Panc1 (cell line): ENCODE data around the gene KRT8. TPM values are rescaled to one million over a fixed set of nuclear protein-coding genes. Genes with fewer than 3 reads are reported as not detected.
A peak's percentile ranks its signal among the peaks of the same experiment; 100 is the strongest.

Experiments
- ATAC-seq: fragments of 200-7000 bp; cut with Tn5 transposase; 2 replicates; pipeline ENCODE4 v1.9.1; 2020; ENCODE audit warnings: mild to moderate bottlenecking, moderate library complexity
- BruUV-seq: library from RNA; stranded (reverse); fragments of 400-500 nt; replicated peaks from 2 replicates; lab custom pipeline; 2021; lab: Mats Ljungman, UMichigan
- CTCF ChIA-PET: fragments of 300-600 bp; sonication (Branson Sonifier 250); formaldehyde crosslinking; loops from one replicate; lab custom pipeline; 2022; ENCODE audit warnings: antibody characterized with exemption; lab: Charles Lee
- POLR2A ChIA-PET: fragments of 300-600 bp; sonication (Branson Sonifier 250); formaldehyde crosslinking; loops from one replicate; lab custom pipeline; 2022; ENCODE audit warnings: antibody characterized with exemption; lab: Charles Lee
- DNase-seq: peaks from one replicate; pipeline ENCODE4 v3.0.0-alpha.2; 2010; ENCODE audit warnings: low read depth, low spot score
- H3K27ac ChIP-seq: 2 replicates; pipeline ENCODE4 v1.5.1; 2011; ENCODE audit warnings: mild to moderate bottlenecking, low read length, inconsistent platforms
- H3K27me3 ChIP-seq: fragments of 200-500 bp; sonication (Bioruptor generic); 2 replicates; pipeline ENCODE4 v1.6.0; 2014; ENCODE audit warnings: low read length, inconsistent platforms; ENCODE audit not compliant: control insufficient read depth, insufficient read depth
- H3K36me3 ChIP-seq: fragments of 200-500 bp; sonication (Bioruptor generic); 2 replicates; pipeline ENCODE4 v1.5.1; 2014; ENCODE audit warnings: inconsistent platforms, mild to moderate bottlenecking, low read length, moderate library complexity; ENCODE audit not compliant: control insufficient read depth, insufficient read depth
- H3K4me1 ChIP-seq: 2 replicates; pipeline ENCODE4 v1.5.1; 2011; ENCODE audit warnings: inconsistent platforms, mild to moderate bottlenecking, low read length, moderate library complexity; ENCODE audit not compliant: control insufficient read depth, insufficient read depth
- H3K4me3 ChIP-seq, 2 experiments: 2 replicates each; pipeline ENCODE4 v1.5.1; 2011 to 2012; ENCODE audit warnings: low read depth in 2 of 2, low read length in 2 of 2, mild to moderate bottlenecking in 2 of 2, inconsistent platforms in 1 of 2, moderate library complexity in 1 of 2
- H3K9me3 ChIP-seq: fragments of 200-500 bp; sonication (Bioruptor generic); 2 replicates; pipeline ENCODE4 v1.5.1; 2014; ENCODE audit warnings: low read depth, mild to moderate bottlenecking, inconsistent platforms, low read length, moderate library complexity; ENCODE audit not compliant: control insufficient read depth, insufficient read depth
- POLR2AphosphoS5 ChIP-seq: IDR thresholded peaks from 2 replicates; pipeline ENCODE4 v1.6.1; 2012; ENCODE audit warnings: mild to moderate bottlenecking, low read depth, low read length, moderate library complexity
- SIN3A ChIP-seq: IDR thresholded peaks from 2 replicates; pipeline ENCODE4 v1.6.1; 2012; ENCODE audit warnings: low read depth, mild to moderate bottlenecking, low read length, moderate library complexity, borderline replicate concordance; ENCODE audit not compliant: insufficient read depth
- TCF7L2 ChIP-seq: IDR thresholded peaks from 2 replicates; pipeline ENCODE4 v1.6.1; 2011; ENCODE audit warnings: mild to moderate bottlenecking, low read depth, low read length, inconsistent platforms
- in situ Hi-C: cut with HindIII; loops from 2 replicates; pipeline ENCODE4 v1.10.0; 2016; ENCODE audit warnings: low sequenced_read_pairs, low pct_unique_long_range_greater_than_20kb
- intact Hi-C: fragments of 100-400 bp; cut with micrococcal nuclease; formaldehyde crosslinking; loops from one replicate; pipeline ENCODE4 v1.10.0; 2022; ENCODE audit not compliant: unreplicated experiment
- total RNA-seq: library from RNA; stranded (reverse); gene quantifications from one replicate; pipeline ENCODE4 v1.2.1, GENCODE V29; 2021; ENCODE audit not compliant: unreplicated experiment
- TF ChIP-seq, protein P1 (sequence below): fragments of 450-650 bp; IDR thresholded peaks from 2 replicates; pipeline ENCODE4 v1.5.1; 2017; ENCODE audit warnings: mild to moderate bottlenecking
- TF ChIP-seq, protein P2 (sequence below), 2 experiments: IDR thresholded peaks; 2 replicates each; pipeline ENCODE4 v1.6.1; 2011 to 2012; ENCODE audit warnings: low read depth in 2 of 2, control low read depth in 1 of 2, low read length in 1 of 2, mild to moderate bottlenecking in 1 of 2, moderate library complexity in 1 of 2; ENCODE audit not compliant: insufficient read depth in 1 of 2

KRT8 gene
- total RNA-seq, 1 experiment from 2014 or later = 6,125 TPM

DNA sequence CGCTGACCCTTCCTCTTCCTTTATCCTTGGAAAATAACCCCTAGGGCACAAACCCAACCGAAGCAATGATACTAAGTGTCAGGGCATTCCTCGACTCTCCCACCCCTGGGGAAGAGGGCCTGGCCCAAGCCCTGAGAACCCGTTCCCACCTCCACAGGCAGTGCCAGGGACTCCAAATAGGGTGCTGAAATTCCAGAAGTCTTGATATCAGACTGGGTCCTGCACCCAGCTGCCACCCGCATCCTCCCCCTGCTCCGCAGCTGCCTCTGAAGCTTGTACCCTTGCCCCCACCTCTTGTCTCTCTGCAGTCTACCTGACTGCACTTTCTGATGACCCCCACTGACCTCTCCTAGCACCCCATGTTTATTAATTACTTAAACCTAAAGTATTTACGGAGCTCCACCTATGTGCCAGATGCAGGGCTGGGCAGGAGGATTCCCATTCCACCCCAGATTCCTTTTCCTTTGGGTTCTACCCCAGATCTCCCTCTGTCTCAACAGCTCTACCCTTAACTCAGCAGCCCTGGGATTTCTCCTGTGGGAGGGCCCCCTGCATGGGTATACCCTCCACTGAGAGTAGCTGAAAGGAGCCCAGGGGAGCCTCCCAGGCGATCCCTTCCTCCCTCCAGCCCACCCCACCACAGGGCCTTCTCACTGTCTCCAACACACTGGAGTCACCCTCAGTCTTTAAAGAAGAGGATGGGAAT, 40.0 kb upstream of the KRT8 start:
- intact Hi-C loops = no loop called here

DNA sequence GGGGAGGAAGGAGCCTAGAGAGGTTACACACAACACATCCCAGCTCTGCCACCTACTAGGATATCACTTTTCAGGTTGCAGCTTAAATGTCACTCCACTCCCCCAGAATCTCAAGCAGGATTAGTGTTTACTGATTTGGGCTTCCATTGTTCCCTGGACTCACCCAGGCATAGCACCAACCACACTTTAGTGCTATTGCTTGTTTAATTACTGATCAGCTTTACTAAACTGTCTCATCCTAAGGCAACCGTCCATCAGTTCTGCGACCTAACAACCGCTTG, 38.0 kb upstream of the KRT8 start:
- no peak for ATAC-seq
- no peaks in the 10 kb centered on the region for H3K27me3 ChIP-seq
- ChIA-PET CTCF (no interaction called here), POLR2A (no interaction called here)
- no peak for TF ChIP-seq TCF7L2
- TF ChIP-seq, protein P1, sequence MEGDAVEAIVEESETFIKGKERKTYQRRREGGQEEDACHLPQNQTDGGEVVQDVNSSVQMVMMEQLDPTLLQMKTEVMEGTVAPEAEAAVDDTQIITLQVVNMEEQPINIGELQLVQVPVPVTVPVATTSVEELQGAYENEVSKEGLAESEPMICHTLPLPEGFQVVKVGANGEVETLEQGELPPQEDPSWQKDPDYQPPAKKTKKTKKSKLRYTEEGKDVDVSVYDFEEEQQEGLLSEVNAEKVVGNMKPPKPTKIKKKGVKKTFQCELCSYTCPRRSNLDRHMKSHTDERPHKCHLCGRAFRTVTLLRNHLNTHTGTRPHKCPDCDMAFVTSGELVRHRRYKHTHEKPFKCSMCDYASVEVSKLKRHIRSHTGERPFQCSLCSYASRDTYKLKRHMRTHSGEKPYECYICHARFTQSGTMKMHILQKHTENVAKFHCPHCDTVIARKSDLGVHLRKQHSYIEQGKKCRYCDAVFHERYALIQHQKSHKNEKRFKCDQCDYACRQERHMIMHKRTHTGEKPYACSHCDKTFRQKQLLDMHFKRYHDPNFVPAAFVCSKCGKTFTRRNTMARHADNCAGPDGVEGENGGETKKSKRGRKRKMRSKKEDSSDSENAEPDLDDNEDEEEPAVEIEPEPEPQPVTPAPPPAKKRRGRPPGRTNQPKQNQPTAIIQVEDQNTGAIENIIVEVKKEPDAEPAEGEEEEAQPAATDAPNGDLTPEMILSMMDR = no peak
- TF ChIP-seq, protein P2, sequence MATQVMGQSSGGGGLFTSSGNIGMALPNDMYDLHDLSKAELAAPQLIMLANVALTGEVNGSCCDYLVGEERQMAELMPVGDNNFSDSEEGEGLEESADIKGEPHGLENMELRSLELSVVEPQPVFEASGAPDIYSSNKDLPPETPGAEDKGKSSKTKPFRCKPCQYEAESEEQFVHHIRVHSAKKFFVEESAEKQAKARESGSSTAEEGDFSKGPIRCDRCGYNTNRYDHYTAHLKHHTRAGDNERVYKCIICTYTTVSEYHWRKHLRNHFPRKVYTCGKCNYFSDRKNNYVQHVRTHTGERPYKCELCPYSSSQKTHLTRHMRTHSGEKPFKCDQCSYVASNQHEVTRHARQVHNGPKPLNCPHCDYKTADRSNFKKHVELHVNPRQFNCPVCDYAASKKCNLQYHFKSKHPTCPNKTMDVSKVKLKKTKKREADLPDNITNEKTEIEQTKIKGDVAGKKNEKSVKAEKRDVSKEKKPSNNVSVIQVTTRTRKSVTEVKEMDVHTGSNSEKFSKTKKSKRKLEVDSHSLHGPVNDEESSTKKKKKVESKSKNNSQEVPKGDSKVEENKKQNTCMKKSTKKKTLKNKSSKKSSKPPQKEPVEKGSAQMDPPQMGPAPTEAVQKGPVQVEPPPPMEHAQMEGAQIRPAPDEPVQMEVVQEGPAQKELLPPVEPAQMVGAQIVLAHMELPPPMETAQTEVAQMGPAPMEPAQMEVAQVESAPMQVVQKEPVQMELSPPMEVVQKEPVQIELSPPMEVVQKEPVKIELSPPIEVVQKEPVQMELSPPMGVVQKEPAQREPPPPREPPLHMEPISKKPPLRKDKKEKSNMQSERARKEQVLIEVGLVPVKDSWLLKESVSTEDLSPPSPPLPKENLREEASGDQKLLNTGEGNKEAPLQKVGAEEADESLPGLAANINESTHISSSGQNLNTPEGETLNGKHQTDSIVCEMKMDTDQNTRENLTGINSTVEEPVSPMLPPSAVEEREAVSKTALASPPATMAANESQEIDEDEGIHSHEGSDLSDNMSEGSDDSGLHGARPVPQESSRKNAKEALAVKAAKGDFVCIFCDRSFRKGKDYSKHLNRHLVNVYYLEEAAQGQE (IDR thresholded peaks at IDR 0.05; ENCODE audit: insufficient read depth in 1 of 2, low read depth in 2 of 2, low read length in 1 of 2) = no peak
- in situ Hi-C loops = no loop called here
- intact Hi-C loops = no loop called here
- peak overlapping the region; percentile 98 for H3K27ac ChIP-seq
- H3K4me3 ChIP-seq = no peak overlapping the region
- peaks cover 49% of the 10 kb centered on the region for H3K4me1 ChIP-seq
- DNase-seq = no peak
- no peaks in the 10 kb centered on the region for H3K9me3 ChIP-seq
- H3K36me3 ChIP-seq = no peaks in the 10 kb centered on the region
- no TSS peak for BruUV-seq

More for the DNA sequence above, 40.0 kb upstream of the KRT8 start:
- ChIA-PET POLR2A (interaction anchor here (2.8 kb wide), 1 partner anchor 40 kb away, joined by 8 read pairs; the partner anchor contains the start of gene KRT8), CTCF (no interaction called here)
- TF ChIP-seq TCF7L2 = no peak
- TF ChIP-seq SIN3A = no peak
- no peak for TF ChIP-seq POLR2AphosphoS5
- TF ChIP-seq, protein P1 = no peak
- TF ChIP-seq, protein P2 (IDR thresholded peaks at IDR 0.05; ENCODE audit: insufficient read depth in 1 of 2, low read depth in 2 of 2, low read length in 1 of 2) = no peak
- H3K9me3 ChIP-seq = no peaks in the 10 kb centered on the region
- peaks cover 5% of the 10 kb centered on the region; the same call in 1 of the 2 replicates for H3K36me3 ChIP-seq
- no peak for DNase-seq
- H3K27me3 ChIP-seq = no peaks in the 10 kb centered on the region
- ATAC-seq = no peak
- H3K4me1 ChIP-seq = peaks cover 54% of the 10 kb centered on the region
- BruUV-seq = no TSS peak
- H3K4me3 ChIP-seq = no peak overlapping the region
- in situ Hi-C loops = no loop called here
- H3K27ac ChIP-seq = peak overlapping the region; percentile 98
